ENCODE results near the gene DAZAP1. TPM values are rescaled to one million over a fixed set of nuclear protein-coding genes. Genes with fewer than 3 reads are reported as not detected.
A peak's percentile ranks its signal among the peaks of the same experiment; 100 is the strongest.

The DAZAP1 gene
- polyA plus RNA-seq, 2 donors: 64.9 to 75.3 TPM

DNA sequence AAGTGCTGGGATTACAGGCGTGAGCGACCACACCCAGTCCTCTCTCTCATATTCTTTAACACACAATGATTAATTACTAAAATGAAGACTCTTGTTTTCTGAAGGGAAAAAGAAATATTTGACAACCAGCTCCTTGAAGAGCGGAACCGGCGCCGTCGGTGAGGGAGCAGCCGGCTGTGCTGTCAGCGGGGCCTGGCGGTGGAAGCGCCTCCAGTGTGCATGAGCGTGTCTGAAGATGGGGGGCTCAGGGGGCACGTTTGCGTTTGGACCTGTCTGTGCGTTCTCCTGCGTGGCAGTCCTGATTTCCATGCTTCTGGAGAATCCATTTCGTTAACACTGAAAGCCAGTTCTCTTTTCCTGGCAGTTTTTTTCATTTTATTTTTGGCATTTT, 31.0 kb upstream of the DAZAP1 start:
- Histone ChIP-seq H3K27ac (ENCODE audit: low read depth in 2 of 2, low read length in 1 of 2) (no peak overlapping the region), H3K4me1 (ENCODE audit: control insufficient read depth in 2 of 2, insufficient read depth in 2 of 2, low read length in 1 of 2) (no peaks in the 10 kb centered on the region), H3K9me3 (ENCODE audit: control insufficient read depth in 2 of 2, insufficient read depth in 1 of 2, low read depth in 1 of 2, low read length in 1 of 2) (peaks cover 0 to 3% of the 10 kb centered on the region in 2 donors), H3K27me3 (ENCODE audit: control insufficient read depth in 1 of 2, insufficient read depth in 2 of 2, low read length in 2 of 2) (no peaks in the 10 kb centered on the region), H3K4me3 (ENCODE audit: low read depth in 1 of 2, low read length in 2 of 2) (no peak overlapping the region), H3K36me3 (ENCODE audit: control insufficient read depth in 2 of 2, insufficient read depth in 2 of 2, low read length in 1 of 2) (peaks cover 0 to 26% of the 10 kb centered on the region in 2 donors)
- WGBS, 2 donors: 86 to 90% methylated on average over 17 of the region's 17 CpGs

DNA sequence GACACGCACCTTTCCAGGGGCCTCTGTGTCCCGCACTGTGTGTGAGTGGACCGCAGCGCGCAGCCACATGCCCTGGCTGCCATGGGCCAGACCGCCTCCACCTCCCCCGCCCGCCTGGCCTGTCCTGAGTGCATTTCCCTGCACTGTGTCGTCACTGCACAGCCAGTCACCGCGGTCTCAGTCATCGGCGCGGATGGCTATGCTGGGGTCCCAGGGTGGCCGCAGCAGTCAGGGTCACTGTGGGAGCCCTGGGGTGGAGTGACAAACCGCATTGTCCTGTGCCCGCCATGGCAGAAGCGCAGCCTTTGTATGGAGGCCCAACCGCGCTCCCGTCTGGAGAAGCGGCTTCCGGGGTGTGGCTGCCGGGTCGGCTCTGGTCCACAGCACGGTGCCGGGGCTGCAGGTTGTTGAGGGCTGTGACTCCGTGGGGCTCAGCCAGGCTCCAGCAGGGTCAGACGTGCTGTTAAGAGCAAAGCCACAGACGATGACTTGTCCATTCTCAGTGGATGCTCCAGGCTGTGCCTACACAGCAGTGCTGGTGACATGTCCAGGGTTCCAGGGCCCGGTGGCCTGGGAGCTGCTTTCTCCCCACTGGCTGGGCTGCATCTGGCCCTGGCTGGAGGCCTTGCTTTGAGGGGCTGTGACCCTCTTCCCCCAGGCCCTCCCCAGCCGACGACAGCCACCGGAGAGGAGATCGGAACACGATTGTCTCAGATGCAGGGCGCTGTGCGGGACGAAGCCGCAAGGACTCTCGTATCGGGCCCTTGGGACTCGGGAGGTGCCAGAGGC, 30.0 kb upstream of the DAZAP1 start:
- WGBS, 2 donors: 91 to 95% methylated on average over 43 of the region's 43 CpGs
- H3K9me3 ChIP-seq (ENCODE audit: control insufficient read depth in 2 of 2, insufficient read depth in 1 of 2, low read depth in 1 of 2, low read length in 1 of 2): peaks cover 0 to 3% of the 10 kb centered on the region in 2 donors
- no peak overlapping the region for H3K27ac ChIP-seq (ENCODE audit: low read depth in 2 of 2, low read length in 1 of 2)
- H3K36me3 ChIP-seq (ENCODE audit: control insufficient read depth in 2 of 2, insufficient read depth in 2 of 2, low read length in 1 of 2): peaks cover 0 to 23% of the 10 kb centered on the region in 2 donors
- no peaks in the 10 kb centered on the region for H3K27me3 ChIP-seq (ENCODE audit: control insufficient read depth in 1 of 2, insufficient read depth in 2 of 2, low read length in 2 of 2)
- no peaks in the 10 kb centered on the region for H3K4me1 ChIP-seq (ENCODE audit: control insufficient read depth in 2 of 2, insufficient read depth in 2 of 2, low read length in 1 of 2)
- no peak overlapping the region for H3K4me3 ChIP-seq (ENCODE audit: low read depth in 1 of 2, low read length in 2 of 2)

DNA sequence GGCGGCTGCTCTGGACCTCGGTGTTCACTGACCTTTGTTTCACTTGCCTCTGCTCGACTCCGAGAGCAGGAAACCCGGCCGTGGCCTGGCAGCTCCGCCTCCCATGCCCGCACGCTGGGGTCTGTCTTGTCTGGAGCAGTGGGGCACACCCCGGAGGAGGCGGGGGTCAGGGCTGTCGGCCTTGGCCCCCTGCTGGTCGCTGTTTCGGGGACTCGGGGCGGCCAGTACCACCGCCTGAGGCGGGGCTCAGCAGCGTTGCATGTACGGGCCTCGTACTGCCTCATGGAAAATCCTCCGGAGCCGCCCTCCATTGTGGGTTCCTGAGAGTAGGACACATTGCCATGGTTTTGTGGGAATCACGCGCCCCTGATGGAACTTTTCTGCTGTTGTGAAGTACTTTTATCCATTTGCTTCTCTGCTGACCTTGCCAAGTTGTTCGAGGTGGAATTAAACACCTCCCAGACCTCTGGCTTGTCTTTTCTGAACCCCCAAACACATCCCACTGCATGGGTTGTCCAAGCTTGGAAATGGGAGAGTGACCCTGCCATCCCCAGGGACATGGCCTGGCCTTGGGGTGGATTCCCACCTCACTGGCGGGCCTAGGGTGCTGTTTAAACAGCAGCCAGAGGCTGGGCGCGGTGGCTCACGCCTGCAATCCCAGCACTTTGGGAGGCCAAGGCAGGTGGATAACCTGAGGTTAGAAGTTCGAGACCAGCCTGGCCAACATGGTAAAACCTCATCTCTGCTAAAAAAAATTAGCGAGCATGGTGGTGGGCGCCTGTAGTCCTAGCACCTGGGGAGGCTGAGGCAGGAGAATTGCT, 29.2 kb upstream of the DAZAP1 start:
- Histone ChIP-seq H3K27me3 (ENCODE audit: control insufficient read depth in 1 of 2, insufficient read depth in 2 of 2, low read length in 2 of 2) (no peaks in the 10 kb centered on the region), H3K27ac (ENCODE audit: low read depth in 2 of 2, low read length in 1 of 2) (no peak overlapping the region), H3K4me1 (ENCODE audit: control insufficient read depth in 2 of 2, insufficient read depth in 2 of 2, low read length in 1 of 2) (no peaks in the 10 kb centered on the region), H3K4me3 (ENCODE audit: low read depth in 1 of 2, low read length in 2 of 2) (no peak overlapping the region), H3K36me3 (ENCODE audit: control insufficient read depth in 2 of 2, insufficient read depth in 2 of 2, low read length in 1 of 2) (peaks cover 0 to 19% of the 10 kb centered on the region in 2 donors), H3K9me3 (ENCODE audit: control insufficient read depth in 2 of 2, insufficient read depth in 1 of 2, low read depth in 1 of 2, low read length in 1 of 2) (peaks cover 0 to 3% of the 10 kb centered on the region in 2 donors)
- WGBS, 2 donors: 80 to 84% methylated on average over 33 of the region's 33 CpGs

DNA sequence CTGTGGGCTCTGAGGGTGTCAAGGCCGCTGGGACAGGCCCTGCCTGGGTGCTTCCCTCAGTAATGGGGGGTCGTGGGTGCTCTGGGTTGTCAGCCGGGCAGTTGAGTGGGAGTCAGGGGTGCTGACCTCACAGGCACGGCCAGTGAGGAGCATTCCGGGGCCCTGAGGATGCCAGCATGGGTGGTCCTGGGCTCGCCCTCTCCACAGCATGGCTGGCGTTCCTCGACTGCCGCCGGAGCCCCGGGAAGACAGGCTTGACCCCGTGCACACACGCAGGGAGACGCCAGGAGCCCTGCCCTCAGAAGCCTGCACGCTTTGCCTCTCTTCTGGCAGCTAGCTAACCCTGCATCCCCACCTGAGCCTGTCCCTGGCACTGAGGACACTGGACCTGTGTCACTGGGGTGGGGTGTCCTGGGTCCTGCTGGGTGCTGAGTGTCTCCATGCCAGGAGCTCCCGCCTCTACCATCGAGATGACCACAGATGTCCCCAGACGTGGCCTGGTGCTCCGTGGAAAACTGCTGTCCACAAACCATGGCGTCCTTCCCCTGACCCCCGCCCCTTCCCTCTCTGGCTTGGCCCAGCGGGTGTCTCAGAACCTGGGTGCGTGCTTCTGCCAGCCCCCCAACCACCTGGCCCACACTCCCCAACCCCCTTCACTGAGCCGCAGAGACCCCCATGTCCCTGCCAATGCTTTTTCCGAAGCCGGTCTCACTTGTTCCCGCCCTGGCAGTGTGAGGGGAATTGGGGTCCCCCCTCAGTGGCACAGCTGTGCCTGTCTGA, 28.1 kb upstream of the DAZAP1 start:
- Histone ChIP-seq H3K36me3 (ENCODE audit: control insufficient read depth in 2 of 2, insufficient read depth in 2 of 2, low read length in 1 of 2) (peaks cover 0 to 11% of the 10 kb centered on the region in 2 donors), H3K9me3 (ENCODE audit: control insufficient read depth in 2 of 2, insufficient read depth in 1 of 2, low read depth in 1 of 2, low read length in 1 of 2) (peaks cover 0 to 3% of the 10 kb centered on the region in 2 donors), H3K4me3 (ENCODE audit: low read depth in 1 of 2, low read length in 2 of 2) (no peak overlapping the region), H3K4me1 (ENCODE audit: control insufficient read depth in 2 of 2, insufficient read depth in 2 of 2, low read length in 1 of 2) (no peaks in the 10 kb centered on the region), H3K27me3 (ENCODE audit: control insufficient read depth in 1 of 2, insufficient read depth in 2 of 2, low read length in 2 of 2) (no peaks in the 10 kb centered on the region), H3K27ac (ENCODE audit: low read depth in 2 of 2, low read length in 1 of 2) (no peak overlapping the region)
- WGBS, 2 donors: 69 to 74% methylated on average over 25 to 27 of the region's 27 CpGs

DNA sequence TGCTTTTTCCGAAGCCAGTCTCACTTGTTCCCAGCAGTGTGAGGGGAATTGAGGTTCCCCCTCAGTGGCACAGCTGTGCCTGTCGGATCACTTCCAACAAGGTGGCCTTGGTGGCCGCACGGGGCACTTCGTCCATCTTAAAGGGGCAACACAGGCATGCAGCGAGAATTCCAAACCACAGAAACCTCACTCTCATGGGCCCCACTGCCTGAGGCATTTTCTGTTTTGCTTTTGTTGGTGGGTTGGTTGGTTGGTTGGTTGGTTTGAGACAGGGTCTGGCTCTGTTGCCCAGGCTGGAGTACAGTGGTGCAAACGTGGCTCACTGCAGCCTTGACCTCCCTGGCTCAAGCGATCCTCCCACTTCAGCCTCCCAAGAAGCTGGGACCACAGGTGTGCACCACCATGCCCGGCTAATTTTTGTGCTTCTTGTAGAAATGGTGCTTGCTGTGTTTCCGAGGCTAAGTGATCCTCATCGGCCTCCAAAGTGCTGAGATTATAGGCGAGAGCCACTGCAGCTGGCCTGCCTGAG, 27.4 kb upstream of the DAZAP1 start:
- Histone ChIP-seq H3K4me1 (ENCODE audit: control insufficient read depth in 2 of 2, insufficient read depth in 2 of 2, low read length in 1 of 2) (peaks cover 0 to 3% of the 10 kb centered on the region in 2 donors), H3K9me3 (ENCODE audit: control insufficient read depth in 2 of 2, insufficient read depth in 1 of 2, low read depth in 1 of 2, low read length in 1 of 2) (peaks cover 0 to 3% of the 10 kb centered on the region in 2 donors), H3K27me3 (ENCODE audit: control insufficient read depth in 1 of 2, insufficient read depth in 2 of 2, low read length in 2 of 2) (no peaks in the 10 kb centered on the region), H3K27ac (ENCODE audit: low read depth in 2 of 2, low read length in 1 of 2) (no peak overlapping the region), H3K36me3 (ENCODE audit: control insufficient read depth in 2 of 2, insufficient read depth in 2 of 2, low read length in 1 of 2) (peaks cover 0 to 11% of the 10 kb centered on the region in 2 donors), H3K4me3 (ENCODE audit: low read depth in 1 of 2, low read length in 2 of 2) (no peak overlapping the region)
- 63 to 71% methylated on average over 12 of the region's 12 CpGs for WGBS, 2 donors

DNA sequence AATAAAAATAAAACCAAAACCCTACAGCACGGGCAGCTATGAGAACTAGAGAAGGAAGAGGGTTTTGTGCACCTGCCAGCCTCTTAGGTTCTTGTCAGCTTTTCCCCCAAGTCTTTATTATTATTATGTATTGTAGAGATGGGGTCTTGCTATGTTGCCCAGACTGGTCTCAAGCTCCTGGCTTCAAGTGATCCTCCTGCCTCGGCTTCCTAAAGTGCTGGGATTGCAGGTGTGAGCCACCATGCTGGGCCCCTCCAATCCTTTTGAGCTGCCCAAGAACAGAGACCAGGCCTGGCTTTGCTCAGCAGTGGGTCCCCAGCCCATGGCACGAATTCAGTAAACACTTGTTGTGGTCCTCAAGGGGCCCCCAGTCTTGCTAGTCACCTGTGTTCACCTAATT, 25.1 kb upstream of the DAZAP1 start:
- 80 to 81% methylated on average over 3 of the region's 3 CpGs for WGBS, 2 donors

DNA sequence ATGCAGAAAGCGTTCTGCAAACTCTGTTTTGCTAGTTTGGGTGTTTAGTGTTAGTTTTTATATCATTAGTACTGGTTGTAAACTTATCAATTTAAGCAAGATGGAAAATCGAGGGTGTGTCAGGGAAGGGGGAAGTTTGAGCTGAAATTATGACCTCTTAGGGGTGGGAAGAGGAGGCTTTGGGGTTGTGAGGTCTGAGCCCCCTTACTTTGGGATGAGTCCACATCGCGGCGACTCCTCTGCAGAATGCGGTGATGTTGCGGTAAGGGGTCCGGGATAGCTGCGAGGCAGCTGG, 24.4 kb upstream of the DAZAP1 start:
- peaks cover 0 to 10% of the 10 kb centered on the region in 2 donors for H3K4me1 ChIP-seq (ENCODE audit: control insufficient read depth in 2 of 2, insufficient read depth in 2 of 2, low read length in 1 of 2)
- peak overlapping the region in 1 of 2 donors; percentile 66 for H3K27ac ChIP-seq (ENCODE audit: low read depth in 2 of 2, low read length in 1 of 2)
- H3K9me3 ChIP-seq (ENCODE audit: control insufficient read depth in 2 of 2, insufficient read depth in 1 of 2, low read depth in 1 of 2, low read length in 1 of 2): no peaks in the 10 kb centered on the region
- no peaks in the 10 kb centered on the region for H3K27me3 ChIP-seq (ENCODE audit: control insufficient read depth in 1 of 2, insufficient read depth in 2 of 2, low read length in 2 of 2)
- 13 to 15% methylated on average over 9 of the region's 9 CpGs for WGBS, 2 donors
- H3K36me3 ChIP-seq (ENCODE audit: control insufficient read depth in 2 of 2, insufficient read depth in 2 of 2, low read length in 1 of 2): peaks cover 0 to 2% of the 10 kb centered on the region in 2 donors
- no peak overlapping the region for H3K4me3 ChIP-seq (ENCODE audit: low read depth in 1 of 2, low read length in 2 of 2)

More for the DNA sequence above, 25.1 kb upstream of the DAZAP1 start:
- H3K27me3 ChIP-seq (ENCODE audit: control insufficient read depth in 1 of 2, insufficient read depth in 2 of 2, low read length in 2 of 2): no peaks in the 10 kb centered on the region
- H3K4me3 ChIP-seq (ENCODE audit: low read depth in 1 of 2, low read length in 2 of 2): no peak overlapping the region
- peaks cover 0 to under 1% of the 10 kb centered on the region in 2 donors for H3K9me3 ChIP-seq (ENCODE audit: control insufficient read depth in 2 of 2, insufficient read depth in 1 of 2, low read depth in 1 of 2, low read length in 1 of 2)
- peaks cover 0 to 5% of the 10 kb centered on the region in 2 donors for H3K36me3 ChIP-seq (ENCODE audit: control insufficient read depth in 2 of 2, insufficient read depth in 2 of 2, low read length in 1 of 2)
- H3K27ac ChIP-seq (ENCODE audit: low read depth in 2 of 2, low read length in 1 of 2): no peak overlapping the region
- peaks cover 0 to 9% of the 10 kb centered on the region in 2 donors for H3K4me1 ChIP-seq (ENCODE audit: control insufficient read depth in 2 of 2, insufficient read depth in 2 of 2, low read length in 1 of 2)

DNA sequence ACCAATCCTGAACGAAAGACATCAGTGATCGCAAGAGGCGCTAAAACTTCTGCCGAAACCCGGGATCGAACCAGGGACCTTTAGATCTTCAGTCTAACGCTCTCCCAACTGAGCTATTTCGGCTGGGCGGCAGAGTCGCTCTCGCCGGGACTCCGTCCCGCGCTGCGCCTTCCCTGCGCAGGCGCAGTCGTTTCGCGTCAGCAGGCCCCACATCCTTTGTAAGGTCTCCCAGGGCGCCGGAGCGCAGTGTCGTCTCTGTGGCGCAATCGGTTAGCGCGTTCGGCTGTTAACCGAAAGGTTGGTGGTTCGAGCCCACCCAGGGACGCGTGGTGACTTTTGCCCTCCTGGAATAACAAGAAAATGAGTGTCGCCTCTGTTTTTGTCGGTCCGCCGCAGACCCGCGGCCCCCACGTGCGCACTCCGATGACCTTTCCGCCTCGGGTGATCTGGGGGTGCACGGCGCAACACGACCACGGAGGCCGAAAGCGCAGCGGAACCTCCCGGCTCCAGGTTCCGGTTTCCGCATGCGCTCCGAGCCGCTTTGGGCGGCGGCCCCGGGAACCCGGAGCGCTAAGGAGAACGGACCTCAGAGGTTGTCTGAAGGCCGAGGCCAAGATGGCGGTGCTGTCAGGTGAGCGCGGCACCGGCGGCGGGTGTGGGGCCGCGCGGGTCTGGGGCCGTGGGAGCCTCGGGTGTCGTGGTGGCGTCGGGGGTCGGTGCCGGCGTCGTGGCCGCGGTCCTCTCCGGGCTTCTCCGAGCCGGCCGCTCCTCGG, 23.9 kb upstream of the DAZAP1 start, which contains the start of gene NDUFS7:
NDUFS7 (plus strand) TSS at position 596 of the 773 bp plus-strand sequence; CDS start at position 616, 20 bp downstream.
- H3K36me3 ChIP-seq (ENCODE audit: control insufficient read depth in 2 of 2, insufficient read depth in 2 of 2, low read length in 1 of 2): peaks cover under 1 to 7% of the 10 kb centered on the region in 2 donors
- peak within 1 kb of the TSS; percentile 90 to 97 for H3K27ac ChIP-seq (ENCODE audit: low read depth in 2 of 2, low read length in 1 of 2)
- peaks cover 0 to 10% of the 10 kb centered on the region in 2 donors for H3K4me1 ChIP-seq (ENCODE audit: control insufficient read depth in 2 of 2, insufficient read depth in 2 of 2, low read length in 1 of 2)
- no peaks in the 10 kb centered on the region for H3K27me3 ChIP-seq (ENCODE audit: control insufficient read depth in 1 of 2, insufficient read depth in 2 of 2, low read length in 2 of 2)
- H3K9me3 ChIP-seq (ENCODE audit: control insufficient read depth in 2 of 2, insufficient read depth in 1 of 2, low read depth in 1 of 2, low read length in 1 of 2): no peaks in the 10 kb centered on the region
- peak within 1 kb of the TSS; percentile 95 to 97 for H3K4me3 ChIP-seq (ENCODE audit: low read depth in 1 of 2, low read length in 2 of 2)
- WGBS, 2 donors: 0 to 1% methylated on average over 85 to 90 of the region's 90 CpGs
